COR-L47 (cell line): ENCODE results near the gene RNASEH1.
"Not testable (repeated sequence)": the region's sequence is repeated elsewhere in the genome, so short reads cannot be mapped to it uniquely, and the experiment has no call there.

Experiments used
- DNase-seq: peaks from one replicate; lab custom pipeline; 2025; lab: John Stamatoyannopoulos, UW

Gene RNASEH1

DNA sequence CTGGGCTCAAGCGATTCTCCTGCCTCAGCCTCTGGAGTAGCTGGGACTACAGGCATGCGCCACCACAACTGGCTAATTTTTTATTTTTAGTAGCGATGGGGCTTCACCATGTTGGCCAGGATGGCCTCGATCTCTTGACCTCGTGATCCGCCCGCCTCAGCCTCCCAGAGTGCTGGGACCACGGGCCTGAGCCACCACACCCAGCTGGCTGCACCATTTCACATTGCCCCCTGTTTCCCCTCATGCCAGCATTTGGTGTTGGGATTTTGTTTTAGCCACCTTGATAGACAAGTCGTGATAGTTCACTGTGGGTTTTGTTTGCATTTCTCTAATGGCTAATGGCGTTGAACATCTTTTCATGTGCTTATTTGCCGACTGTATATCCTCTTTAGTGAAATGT lies 31.0 kb upstream of the RNASEH1 start:
- DNase-seq, result no peak

DNA sequence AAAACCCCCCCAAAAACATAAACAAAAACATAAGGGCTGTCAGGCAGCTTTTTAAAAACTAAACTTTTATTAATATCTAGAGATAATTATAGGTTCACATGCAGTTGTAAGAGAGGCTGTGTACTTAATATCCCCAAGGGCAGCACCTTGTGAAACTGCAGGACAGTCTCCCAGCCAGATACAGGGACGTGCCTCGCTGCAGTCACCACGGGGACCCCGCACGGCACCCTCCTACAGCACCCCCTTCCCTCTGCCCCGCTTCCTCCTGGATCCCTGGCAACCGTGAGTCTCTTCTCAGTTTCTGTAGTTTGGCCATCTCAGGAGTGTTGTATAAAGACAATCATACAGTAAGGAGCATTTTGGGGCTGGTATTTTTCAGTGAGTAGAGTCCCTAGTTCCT lies 30.0 kb upstream of the RNASEH1 start:
- no peak for DNase-seq

GRCh38 chr2:3587432-3587831 lies 29.3 kb upstream of the RNASEH1 start:
- no peak for DNase-seq

GRCh38 chr2:3587021-3587420 lies 28.9 kb upstream of the RNASEH1 start:
- no peak for DNase-seq

DNA sequence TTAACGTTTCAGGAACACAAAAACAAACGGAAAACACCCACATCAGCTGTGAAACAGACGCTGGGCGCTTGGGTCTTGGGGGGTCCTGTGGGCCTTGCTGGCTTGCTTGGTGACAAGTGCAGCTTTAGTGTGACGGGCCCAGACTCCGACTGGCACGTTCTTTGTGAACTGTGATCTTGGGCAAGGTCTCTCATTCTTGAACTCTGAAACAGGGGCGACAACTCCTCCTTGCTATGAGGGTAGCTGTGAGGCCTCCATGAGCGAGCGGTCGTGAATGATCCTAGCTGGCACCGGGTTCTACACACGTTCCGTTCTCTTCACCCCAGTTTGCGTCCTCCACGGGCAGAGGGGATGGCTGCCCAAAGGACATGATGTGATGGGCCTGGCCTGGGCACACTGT lies 28.1 kb upstream of the RNASEH1 start:
- no peak for DNase-seq

DNA sequence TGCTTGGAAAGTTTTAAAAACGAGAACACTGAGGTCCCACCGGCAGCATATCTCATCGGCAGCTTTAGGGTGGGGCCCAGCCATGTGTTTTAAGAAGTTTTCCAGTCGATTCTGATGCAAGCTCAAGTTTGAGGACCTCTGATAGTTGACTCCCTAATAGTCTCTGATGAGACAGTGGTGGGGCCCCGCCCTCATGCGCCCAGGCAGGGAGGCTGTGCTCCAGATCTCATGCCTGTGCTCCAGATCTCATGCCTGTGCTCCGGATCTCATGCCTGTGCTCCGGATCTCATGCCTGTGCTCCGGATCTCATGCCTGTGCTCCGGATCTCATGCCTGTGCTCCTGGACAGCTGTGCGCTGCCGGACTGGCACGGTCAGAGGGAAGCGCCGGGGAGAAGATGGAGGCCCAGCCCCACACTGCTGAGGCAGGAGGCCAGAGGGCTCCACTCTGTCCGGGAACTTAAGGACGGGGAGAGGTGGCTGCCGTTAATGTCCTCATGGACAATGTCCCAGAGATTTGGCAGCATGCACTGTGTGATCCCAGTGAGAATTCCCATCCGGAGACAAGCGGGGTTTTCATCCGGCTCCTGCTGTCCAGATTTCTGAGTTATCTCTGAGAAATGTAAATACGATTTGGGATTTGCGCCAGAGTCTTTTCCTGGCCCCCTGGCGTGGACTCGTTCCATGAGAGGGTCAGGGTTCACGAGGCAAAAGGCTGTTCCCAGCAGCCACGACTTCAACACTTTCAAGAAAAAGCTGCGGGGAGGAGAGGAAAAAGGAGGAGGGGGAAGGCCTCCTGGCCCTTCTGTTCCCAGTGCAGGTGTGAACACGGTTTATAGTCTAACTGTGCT lies 27.4 kb upstream of the RNASEH1 start:
- DNase-seq, result peak; percentile 81

- no peak for DNase-seq
These were observed 26.6 kb upstream of the RNASEH1 start for GRCh38 chr2:3584608-3585260.

GRCh38 chr2:3584076-3584475 lies 25.9 kb upstream of the RNASEH1 start:
- no peak for DNase-seq

DNA sequence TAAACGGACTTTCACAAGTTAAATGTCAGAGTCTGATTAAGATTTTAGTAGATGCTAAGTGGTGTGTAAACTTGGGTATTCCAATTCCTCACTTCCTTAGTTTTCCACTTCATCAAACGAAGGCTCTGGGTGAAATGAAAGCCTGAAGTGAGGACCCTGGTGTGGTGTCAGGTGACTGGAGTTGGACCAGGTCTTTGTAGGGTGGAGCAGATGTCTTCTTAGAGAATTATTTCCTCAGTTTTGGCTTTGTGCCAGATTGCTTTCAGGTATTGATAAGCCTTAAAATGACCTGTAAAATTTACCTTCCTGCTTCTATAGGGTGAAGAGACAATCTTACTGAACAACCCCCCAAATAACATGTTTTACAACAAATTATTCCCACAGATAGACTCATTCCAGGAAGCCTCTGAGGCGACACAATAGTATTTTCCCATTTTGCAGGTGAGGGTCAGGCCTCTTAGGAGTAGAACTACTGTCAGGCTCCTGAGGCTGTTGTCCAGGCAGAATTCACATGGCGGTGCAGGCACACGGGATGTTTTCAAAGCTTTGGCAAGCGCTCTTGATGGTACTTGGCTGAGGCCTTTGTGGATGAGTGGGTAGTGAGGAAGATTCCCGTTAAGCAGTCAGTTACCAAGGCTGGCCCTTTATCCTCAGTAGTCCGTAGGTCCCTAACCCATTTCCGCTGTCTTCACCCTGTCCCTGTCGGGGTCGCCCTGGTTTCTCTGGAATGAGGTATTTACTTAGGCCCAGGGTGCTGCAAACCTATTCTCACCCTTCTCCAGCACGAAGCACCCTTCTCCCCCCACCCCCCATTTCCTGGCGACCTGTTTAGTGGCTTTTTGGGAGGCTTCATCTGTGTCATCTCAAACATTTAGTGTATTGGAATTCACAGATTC lies 23.5 kb upstream of the RNASEH1 start:
- no peak for DNase-seq

- DNase-seq, result no peak
These were observed 22.3 kb upstream of the RNASEH1 start for GRCh38 chr2:3580449-3580848.

DNA sequence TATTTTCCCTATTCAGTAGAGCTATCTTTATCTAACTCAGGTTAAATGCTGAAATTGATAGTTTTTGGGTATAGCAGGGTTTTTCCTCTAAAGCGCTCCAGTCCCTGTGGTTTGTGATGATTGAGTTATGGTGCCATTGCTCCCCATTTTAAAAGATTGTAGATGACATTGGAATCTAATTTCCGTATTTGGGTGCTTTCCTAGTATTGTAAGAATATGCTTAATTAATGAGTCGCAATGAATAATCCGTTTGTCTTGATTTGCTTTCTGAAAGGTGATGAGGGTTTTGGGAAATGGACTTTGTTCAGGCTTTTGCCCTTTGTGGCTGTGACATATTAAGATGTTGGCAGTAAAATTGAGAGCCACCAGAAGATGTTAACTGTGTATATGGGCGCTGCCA lies 20.9 kb upstream of the RNASEH1 start:
- no peak for DNase-seq

- not testable (repeated sequence) for DNase-seq
These were observed 18.1 kb upstream of the RNASEH1 start for GRCh38 chr2:3576263-3576630.

- no peak for DNase-seq
These were observed 17.6 kb upstream of the RNASEH1 start for GRCh38 chr2:3575534-3576262.

- no peak for DNase-seq
These were observed 16.0 kb upstream of the RNASEH1 start for GRCh38 chr2:3574155-3574554.

GRCh38 chr2:3572620-3573019 lies 14.5 kb upstream of the RNASEH1 start:
- DNase-seq, result no peak

DNA sequence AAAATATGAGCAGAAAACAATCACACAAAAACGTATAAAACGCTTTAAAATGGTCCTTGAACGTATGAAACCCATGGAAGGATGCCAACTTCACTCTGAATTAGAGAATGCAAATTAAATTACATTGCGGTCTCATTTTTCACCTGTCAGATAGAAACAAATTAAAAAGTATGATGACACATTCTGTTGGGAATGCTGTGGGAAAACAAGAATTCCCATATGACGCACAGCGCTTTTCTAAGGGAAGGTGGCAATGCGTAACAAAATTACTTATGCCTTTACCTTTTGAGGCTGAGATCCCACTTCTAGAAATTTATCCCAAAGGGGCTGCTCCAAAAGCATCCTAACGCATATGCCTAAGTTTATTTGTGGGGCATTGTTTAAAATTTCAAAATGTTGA lies 13.2 kb upstream of the RNASEH1 start:
- no peak for DNase-seq

GRCh38 chr2:3569656-3570055 lies 11.5 kb upstream of the RNASEH1 start:
- not testable (repeated sequence) for DNase-seq

GRCh38 chr2:3566806-3567205 lies 8.7 kb upstream of the RNASEH1 start:
- DNase-seq, result no peak

DNA sequence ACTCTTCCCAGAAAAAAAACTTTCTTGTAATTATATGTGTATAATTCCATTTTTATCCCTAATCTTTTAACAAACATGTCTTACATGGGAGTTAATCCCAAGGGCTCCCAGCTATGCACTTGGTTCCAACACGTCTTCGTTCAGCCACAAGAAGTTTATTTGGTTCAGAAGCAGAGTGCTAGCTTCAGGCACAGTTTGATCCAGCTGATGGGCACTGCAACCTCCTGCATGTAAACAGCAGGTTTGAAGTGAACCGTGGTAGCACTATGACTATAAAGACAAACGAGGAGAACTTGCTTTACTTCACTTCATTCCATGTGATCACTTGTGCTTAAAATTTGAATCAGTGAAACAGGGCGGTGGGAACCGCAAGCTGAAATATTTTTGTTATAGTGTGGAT lies 7.0 kb upstream of the RNASEH1 start:
- no peak for DNase-seq

GRCh38 chr2:3563521-3563976 lies 5.4 kb upstream of the RNASEH1 start:
- no peak for DNase-seq

- DNase-seq, result no peak
These were observed 411 bp downstream of the RNASEH1 start for GRCh38 chr2:3557639-3558204.

- no peak for DNase-seq
These were observed 4.2 kb downstream of the RNASEH1 start for GRCh38 chr2:3553946-3554345.
